ENCODE data around the gene SLC39A11. TPM values are rescaled to one million over a fixed set of nuclear protein-coding genes. Genes with fewer than 3 reads are reported as not detected.

SLC39A11 gene
- total and polyA plus RNA-seq, 2 of the 13 experiments (the other 11 are each of a cell fraction or from before 2014, with no cell fraction given) = 17.2 to 31.5 TPM

GRCh38 chr17:73042225-73042624, 50.3 kb downstream of the SLC39A11 start:
- Histone ChIP-seq H3K9me3 (ENCODE audit: low read length) (no peaks in the 10 kb centered on the region), H3K27ac (ENCODE audit: extremely low read length, insufficient read depth, low read length) (no peak overlapping the region), H3K4me2 (ENCODE audit: low read depth, low read length) (no peak overlapping the region), H4K20me1 (ENCODE audit: insufficient read depth, low read length) (no peaks in the 10 kb centered on the region), H3K4me3 (replicated peaks in 1 of 3; ENCODE audit: insufficient read depth in 1 of 3, low read depth in 2 of 3, low read length in 3 of 3) (no peak overlapping the region), H3K36me3 (replicated peaks in 1 of 2; ENCODE audit: control insufficient read depth in 1 of 2, insufficient read depth in 2 of 2, low read length in 2 of 2) (0 out of 5 replicates have a peak, but pooled peaks cover 0 to under 1% of the 10 kb centered on the region in 2 experiments), H3K27me3 (ENCODE audit: control insufficient read depth in 1 of 2, insufficient read depth in 2 of 2, low read length in 2 of 2) (no peaks in the 10 kb centered on the region), H3K4me1 (ENCODE audit: insufficient read depth, low read length) (peaks cover 9% of the 10 kb centered on the region), H3K79me2 (ENCODE audit: insufficient read depth, low read length) (no peaks in the 10 kb centered on the region), H3K9ac (ENCODE audit: insufficient read depth, low read depth, low read length) (no peak overlapping the region), H2AFZ (ENCODE audit: low read length) (no peak overlapping the region)
- DNase-seq (ENCODE audit: low spot score) = no peak
- intact Hi-C loops (cut with micrococcal nuclease; ENCODE audit: unreplicated experiment) (no loop called here), in situ Hi-C loops (cut with HindIII; ENCODE audit: extremely low pct_ligation_motif_present, low pct_unique_long_range_greater_than_20kb) (no loop called here)
- WGBS (ENCODE audit: low lambda C conversion rate) = 77% methylated on average over 5 of the region's 5 CpGs
- CTCF ChIA-PET (ENCODE audit: low intra/inter-chr PET ratio, low total read pairs) = no interaction called here
- FAIRE-seq = no peak
- no peak for ATAC-seq
- POLR2A ChIA-PET = no interaction called here
- BruUV-seq (replicated peaks) = no TSS peak
- no peak for TF ChIP-seq GPBP1L1 (CRISPR knock-in tag; IDR thresholded peaks at IDR 0.05)
- TF ChIP-seq ZNF839 (CRISPR knock-in tag; IDR thresholded peaks at IDR 0.05; ENCODE audit: borderline replicate concordance) = no peak
- no peak for TF ChIP-seq ISX (CRISPR knock-in tag; conservative IDR thresholded peaks at IDR 0.05)
- no peak for TF ChIP-seq SIN3A (IDR thresholded peaks at IDR 0.05; ENCODE audit: borderline replicate concordance, low read depth, low read length)
- TF ChIP-seq IKZF1 (IDR thresholded peaks at IDR 0.05) = no peak
- no peak for TF ChIP-seq TRAFD1 (CRISPR knock-in tag; IDR thresholded peaks at IDR 0.05; ENCODE audit: borderline replicate concordance)
- TF ChIP-seq ZNF572 (CRISPR knock-in tag; IDR thresholded peaks at IDR 0.05) = no peak
- no peak for TF ChIP-seq PAX8 (CRISPR knock-in tag; IDR thresholded peaks at IDR 0.05; ENCODE audit: borderline replicate concordance)
- TF ChIP-seq HDAC2 (CRISPR knock-in tag; IDR thresholded peaks at IDR 0.05) = no peak
- TF ChIP-seq SNAI1 (CRISPR knock-in tag; IDR thresholded peaks at IDR 0.05; ENCODE audit: borderline replicate concordance) = no peak
- no peak for TF ChIP-seq FOXP1 (IDR thresholded peaks at IDR 0.05)
- TF ChIP-seq FOXP1 (CRISPR knock-in tag; IDR thresholded peaks at IDR 0.05) = no peak
- no peak for TF ChIP-seq ZNF512B (CRISPR knock-in tag; IDR thresholded peaks at IDR 0.05; ENCODE audit: borderline replicate concordance)
- no peak for TF ChIP-seq PITX1 (CRISPR knock-in tag; IDR thresholded peaks at IDR 0.05)
- TF ChIP-seq MEF2D (CRISPR knock-in tag; IDR thresholded peaks at IDR 0.05) = no peak
- no peak for TF ChIP-seq ATF7-NPFF (CRISPR knock-in tag; IDR thresholded peaks at IDR 0.05; ENCODE audit: low read depth)
- TF ChIP-seq ZNF713 (CRISPR knock-in tag; IDR thresholded peaks at IDR 0.05) = no peak
- no peak for TF ChIP-seq ZNF101 (CRISPR knock-in tag; IDR thresholded peaks at IDR 0.05; ENCODE audit: borderline replicate concordance, low read depth)
- no peak for TF ChIP-seq ZNF138 (CRISPR knock-in tag; IDR thresholded peaks at IDR 0.05; ENCODE audit: low read depth)
- no peak for TF ChIP-seq HNF1B (CRISPR knock-in tag; IDR thresholded peaks at IDR 0.05)

All from HepG2 (cell line).